A549 (cell line): ENCODE measurements around the gene DOCK11.

Source experiments
- CHD4 ChIP-seq: fragments of 200-600 bp; sonication (generic); IDR thresholded peaks from 2 replicates; pipeline ENCODE4 v1.6.1; 2016; ENCODE audit warnings: antibody characterized with exemption, mild to moderate bottlenecking, borderline replicate concordance
- GATA3 ChIP-seq: IDR thresholded peaks from 2 replicates; pipeline ENCODE4 v1.6.1; 2012; ENCODE audit warnings: borderline replicate concordance
- TF ChIP-seq, protein P1 (sequence below): fragments of >200 bp; sonication (Bioruptor Twin); formaldehyde crosslinking; IDR thresholded peaks from 3 replicates; pipeline ENCODE4 v1.5.1; 2016
- TF ChIP-seq, protein P2 (sequence below): IDR thresholded peaks from 2 replicates; pipeline ENCODE4 v1.6.1; 2012

GRCh38 chrX:118558926-118559325, 63.3 kb downstream of the DOCK11 start:
- TF ChIP-seq CHD4 (no peak), GATA3 (no peak)
- TF ChIP-seq, protein P1, sequence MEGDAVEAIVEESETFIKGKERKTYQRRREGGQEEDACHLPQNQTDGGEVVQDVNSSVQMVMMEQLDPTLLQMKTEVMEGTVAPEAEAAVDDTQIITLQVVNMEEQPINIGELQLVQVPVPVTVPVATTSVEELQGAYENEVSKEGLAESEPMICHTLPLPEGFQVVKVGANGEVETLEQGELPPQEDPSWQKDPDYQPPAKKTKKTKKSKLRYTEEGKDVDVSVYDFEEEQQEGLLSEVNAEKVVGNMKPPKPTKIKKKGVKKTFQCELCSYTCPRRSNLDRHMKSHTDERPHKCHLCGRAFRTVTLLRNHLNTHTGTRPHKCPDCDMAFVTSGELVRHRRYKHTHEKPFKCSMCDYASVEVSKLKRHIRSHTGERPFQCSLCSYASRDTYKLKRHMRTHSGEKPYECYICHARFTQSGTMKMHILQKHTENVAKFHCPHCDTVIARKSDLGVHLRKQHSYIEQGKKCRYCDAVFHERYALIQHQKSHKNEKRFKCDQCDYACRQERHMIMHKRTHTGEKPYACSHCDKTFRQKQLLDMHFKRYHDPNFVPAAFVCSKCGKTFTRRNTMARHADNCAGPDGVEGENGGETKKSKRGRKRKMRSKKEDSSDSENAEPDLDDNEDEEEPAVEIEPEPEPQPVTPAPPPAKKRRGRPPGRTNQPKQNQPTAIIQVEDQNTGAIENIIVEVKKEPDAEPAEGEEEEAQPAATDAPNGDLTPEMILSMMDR = no peak
- TF ChIP-seq, protein P2, sequence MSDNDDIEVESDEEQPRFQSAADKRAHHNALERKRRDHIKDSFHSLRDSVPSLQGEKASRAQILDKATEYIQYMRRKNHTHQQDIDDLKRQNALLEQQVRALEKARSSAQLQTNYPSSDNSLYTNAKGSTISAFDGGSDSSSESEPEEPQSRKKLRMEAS = no peak
